ENCODE data around the gene CPEB3.

CPEB3 gene

GRCh38 chr10:92052741-92053140 lies 238.1 kb downstream of the CPEB3 start:
- no peaks in the 10 kb centered on the region for H3K27me3 ChIP-seq (ENCODE audit: insufficient read depth, poor library complexity, severe bottlenecking)
- no peak for DNase-seq (ENCODE audit: low read depth in 1 of 2, low spot score in 1 of 2)
- no peak overlapping the region for H3K4me3 ChIP-seq (replicated peaks; ENCODE audit: insufficient read depth, low read length)
- H3K27ac ChIP-seq (replicated peaks), result no peak overlapping the region
- no peak for TF ChIP-seq POLR2AphosphoS5 (IDR thresholded peaks at IDR 0.05; ENCODE audit: low read depth)
- no peak for TF ChIP-seq CTCF (IDR thresholded peaks at IDR 0.05; ENCODE audit: insufficient read depth, low read length)

- DNase-seq (ENCODE audit: low read depth in 1 of 2, low spot score in 1 of 2), result no peak
- no peak overlapping the region for H3K4me3 ChIP-seq (replicated peaks; ENCODE audit: insufficient read depth, low read length)
- H3K27me3 ChIP-seq (ENCODE audit: insufficient read depth, poor library complexity, severe bottlenecking), result no peaks in the 10 kb centered on the region
- TF ChIP-seq REST (IDR thresholded peaks at IDR 0.05; ENCODE audit: insufficient replicate concordance, low read depth), result no peak
- TF ChIP-seq GABPA (IDR thresholded peaks at IDR 0.05; ENCODE audit: low read depth), result no peak
- no peak for TF ChIP-seq SPI1 (IDR thresholded peaks at IDR 0.05; ENCODE audit: borderline replicate concordance, low read depth)
- TF ChIP-seq POLR2AphosphoS5 (IDR thresholded peaks at IDR 0.05; ENCODE audit: low read depth), result no peak
- no peak for TF ChIP-seq CTCF (IDR thresholded peaks at IDR 0.05; ENCODE audit: insufficient read depth, low read length)
- no peak overlapping the region for H3K27ac ChIP-seq (replicated peaks)
Observed at GRCh38 chr10:92052088-92052487, 238.8 kb downstream of the CPEB3 start.

- TF ChIP-seq REST (IDR thresholded peaks at IDR 0.05; ENCODE audit: insufficient replicate concordance, low read depth) (no peak), GABPA (IDR thresholded peaks at IDR 0.05; ENCODE audit: low read depth) (no peak), SPI1 (IDR thresholded peaks at IDR 0.05; ENCODE audit: borderline replicate concordance, low read depth) (no peak), CTCF (IDR thresholded peaks at IDR 0.05; ENCODE audit: insufficient read depth, low read length) (no peak), POLR2AphosphoS5 (IDR thresholded peaks at IDR 0.05; ENCODE audit: low read depth) (no peak)
- DNase-seq (ENCODE audit: low read depth in 1 of 2, low spot score in 1 of 2), result no peak
- no peaks in the 10 kb centered on the region for H3K27me3 ChIP-seq (ENCODE audit: insufficient read depth, poor library complexity, severe bottlenecking)
- H3K4me3 ChIP-seq (replicated peaks; ENCODE audit: insufficient read depth, low read length), result no peak overlapping the region
- H3K27ac ChIP-seq (replicated peaks), result no peak overlapping the region
Observed at GRCh38 chr10:92047215-92047614, 243.7 kb downstream of the CPEB3 start.

GRCh38 chr10:92045641-92046106 lies 245.2 kb downstream of the CPEB3 start:
- Histone ChIP-seq H3K4me3 (replicated peaks; ENCODE audit: insufficient read depth, low read length) (no peak overlapping the region), H3K27me3 (ENCODE audit: insufficient read depth, poor library complexity, severe bottlenecking) (no peaks in the 10 kb centered on the region)

More at GRCh38 chr10:92045641-92046106, 245.2 kb downstream of the CPEB3 start:
- no peak overlapping the region for H3K27ac ChIP-seq (replicated peaks)
- TF ChIP-seq GABPA (IDR thresholded peaks at IDR 0.05; ENCODE audit: low read depth), result no peak
- no peak for TF ChIP-seq CTCF (IDR thresholded peaks at IDR 0.05; ENCODE audit: insufficient read depth, low read length)
- no peak for TF ChIP-seq SPI1 (IDR thresholded peaks at IDR 0.05; ENCODE audit: borderline replicate concordance, low read depth)
- no peak for TF ChIP-seq REST (IDR thresholded peaks at IDR 0.05; ENCODE audit: insufficient replicate concordance, low read depth)
- no peak for TF ChIP-seq POLR2AphosphoS5 (IDR thresholded peaks at IDR 0.05; ENCODE audit: low read depth)
- DNase-seq (ENCODE audit: low read depth in 1 of 2, low spot score in 1 of 2), result no peak
